ENCODE measurements around the gene OR6C70. TPM values are rescaled to one million over a fixed set of nuclear protein-coding genes. Genes with fewer than 3 reads are reported as not detected.

Gene OR6C70
- total RNA-seq, 1 donor from 2014 or later: not detected

Other genes starting within 250 kb of the OR6C70 start
- not detected for gene OR10A7, start 249.1 kb downstream of the OR6C70 start, total RNA-seq
- not detected for gene OR6C74, start 225.5 kb downstream of the OR6C70 start, total RNA-seq
- gene OR6C6, start 173.6 kb downstream of the OR6C70 start, total RNA-seq: not detected
- not detected for gene OR6C1, start 155.8 kb downstream of the OR6C70 start, total RNA-seq
- gene OR6C3, start 139.4 kb downstream of the OR6C70 start, total RNA-seq: not detected
- gene OR6C75, start 107.2 kb downstream of the OR6C70 start, total RNA-seq: not detected
- gene OR6C65, start 69.6 kb downstream of the OR6C70 start, total RNA-seq: not detected
- gene OR6C76, start 43.9 kb downstream of the OR6C70 start, total RNA-seq: not detected
- gene OR6C2, start 26.1 kb downstream of the OR6C70 start, total RNA-seq: not detected
- not detected for gene OR6C68, start 22.2 kb upstream of the OR6C70 start, total RNA-seq
- not detected for gene OR6C4, start 79.5 kb upstream of the OR6C70 start, total RNA-seq
- not detected for gene OR2AP1, start 102.3 kb upstream of the OR6C70 start, total RNA-seq
- gene OR10P1, start 166.8 kb upstream of the OR6C70 start, total RNA-seq: not detected
- gene ITGA7, start 237.8 kb upstream of the OR6C70 start, total RNA-seq: 6.2 TPM
- 46.0 TPM for gene BLOC1S1, start 245.9 kb upstream of the OR6C70 start, total RNA-seq